Left lung (tissue), 10 donors: Measurements from ENCODE around the gene MGRN1. TPM values are rescaled to one million over a fixed set of nuclear protein-coding genes. Genes with fewer than 3 reads are reported as not detected.

ENCODE experiments used
- ATAC-seq: fragments of 200-7000 bp; cut with Tn5 transposase; one replicate; pipeline ENCODE4 v1.9.1; 2020; ENCODE audit warnings: moderate library complexity
- DNase-seq, 4 donors: peaks; one replicate each; pipeline ENCODE4 v3.0.0-alpha.2; 2013 to 2020
- H3K27ac ChIP-seq, 2 donors: fragments of 200-600 bp; sonication (generic) in 1 of 2; one replicate each; pipeline versions ENCODE4 v1.5.0 to v1.8.0; 2020 to 2021
- H3K27me3 ChIP-seq, 2 donors: fragments of 200-600 bp; sonication (generic) in 1 of 2; one replicate each; pipeline versions ENCODE4 v1.5.0 to v1.8.0; 2020 to 2021
- H3K36me3 ChIP-seq, 2 donors: fragments of 200-600 bp; sonication (generic) in 1 of 2; one replicate each; pipeline versions ENCODE4 v1.5.0 to v1.8.0; 2020 to 2021
- H3K4me1 ChIP-seq, 2 donors: fragments of 200-600 bp; one replicate each; pipeline ENCODE4 v1.8.0; 2021
- H3K4me3 ChIP-seq, 2 donors: fragments of 200-600 bp; sonication (generic) in 1 of 2; one replicate each; pipeline versions ENCODE4 v1.5.0 to v1.8.0; 2020 to 2021; ENCODE audit warnings: mild to moderate bottlenecking in 1 of 2
- H3K9me3 ChIP-seq, 2 donors: fragments of 200-600 bp; sonication (generic) in 1 of 2; one replicate each; pipeline versions ENCODE4 v1.5.0 to v1.8.0; 2020 to 2021
- CTCF ChIP-seq, 2 donors: fragments of 200-600 bp; sonication (generic) in 1 of 2; IDR thresholded peaks; one replicate each; pipeline versions ENCODE4 v1.5.0 to v1.8.0; 2021; ENCODE audit warnings: antibody characterized with exemption in 2 of 2
- intact Hi-C, 2 donors: fragments of 100-400 bp; cut with DNase I; formaldehyde crosslinking; loops; one replicate each; pipeline versions ENCODE4 v1.11.2 to v1.14.2; 2022
- polyA plus RNA-seq, 6 donors: library from polyadenylated mRNA; unstranded; fragments of 120-200 nt; gene quantifications; one replicate each; pipeline ENCODE4 v1.2.1, GENCODE V29; 2013; ENCODE audit not compliant: insufficient read length in 6 of 6
- total RNA-seq, 2 donors: library from RNA; stranded (reverse); fragmentation: NEBNext Ultra II Directional; extraction: Animal tissue kit (Norgen Biotek cat#: 25700); gene quantifications; one replicate each; pipeline ENCODE4 v1.2.1, GENCODE V29; 2021
- donor health status: DM: no; HTN: yes; CAD: no.
- donor health status: DM: no; HTN: no; CAD: no.

MGRN1 gene
- total and polyA plus RNA-seq, 8 donors, result 56.9 to 98.1 (median 69.4) TPM

DNA sequence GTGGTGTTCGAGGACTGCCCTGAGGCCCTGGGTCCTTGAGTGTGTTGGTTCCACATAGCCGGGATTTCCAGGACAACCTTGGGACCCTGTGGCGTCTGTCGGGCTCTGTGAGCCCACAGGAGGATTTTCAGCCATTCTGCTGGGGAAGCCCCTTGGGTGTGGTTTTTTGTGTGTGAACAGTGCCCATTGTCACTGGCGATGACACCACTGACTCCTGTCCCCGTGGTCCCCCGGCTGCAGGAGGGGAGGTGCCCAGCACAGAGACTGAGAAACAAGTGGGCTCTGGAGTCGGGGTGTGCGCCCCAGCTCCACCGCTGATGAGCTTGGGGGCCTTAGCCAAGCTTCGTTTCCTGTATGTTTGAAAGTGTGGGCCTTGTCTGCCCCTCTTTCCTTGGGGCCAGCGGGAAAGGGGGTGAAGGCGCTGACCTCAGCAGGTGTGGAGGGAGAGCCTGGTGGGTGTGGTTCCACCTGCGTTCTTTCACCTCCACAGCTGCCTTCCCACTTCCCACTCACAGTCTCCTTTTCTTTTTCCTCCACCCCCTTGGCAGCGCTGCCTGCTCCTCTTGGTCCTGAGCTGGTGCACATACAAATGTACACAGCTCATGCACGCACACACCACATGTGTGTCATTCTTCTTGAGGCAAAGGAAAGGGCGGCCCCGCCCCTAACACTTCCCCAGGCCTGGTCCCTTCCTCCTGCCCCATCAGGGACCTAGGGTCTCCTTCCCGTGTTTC, 16.1 kb downstream of the MGRN1 start:
- Histone ChIP-seq H3K4me1 (peaks cover 12 to 33% of the 10 kb centered on the region in 2 donors), H3K27me3 (no peaks in the 10 kb centered on the region), H3K36me3 (peaks cover 0 to 16% of the 10 kb centered on the region in 2 donors), H3K27ac (peak overlapping the region; percentile 13 to 30), H3K9me3 (no peaks in the 10 kb centered on the region), H3K4me3 (no peak overlapping the region)
- intact Hi-C loops, result no loop called here
- no peak for TF ChIP-seq CTCF (IDR thresholded peaks at IDR 0.05)
- DNase-seq (peak in 1 of 4 donors; percentile 45), ATAC-seq (peak; percentile 80)

DNA sequence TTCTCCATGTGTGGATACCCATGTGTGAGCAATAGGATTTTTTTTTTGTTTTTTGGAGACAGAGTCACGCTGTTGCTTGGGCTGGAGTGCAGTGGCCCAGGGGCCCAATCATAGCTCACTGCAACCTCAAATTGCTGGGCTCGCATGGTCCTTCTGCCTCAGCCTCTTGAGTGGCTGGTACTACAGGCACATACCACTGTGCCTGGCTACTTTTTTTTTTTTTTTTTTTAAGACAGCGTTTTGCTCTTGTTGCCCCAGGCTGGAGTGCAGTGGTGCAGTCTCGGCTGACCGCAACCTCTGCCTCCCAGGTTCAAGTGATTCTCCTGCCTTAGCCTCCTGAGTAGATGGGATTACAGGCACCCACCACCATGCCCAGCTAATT, 16.7 kb downstream of the MGRN1 start:
- TF ChIP-seq CTCF (IDR thresholded peaks at IDR 0.05), result no peak
- H3K27ac ChIP-seq, result peak overlapping the region; percentile 13 to 30
- intact Hi-C loops, result no loop called here
- H3K4me1 ChIP-seq, result peaks cover 12 to 30% of the 10 kb centered on the region in 2 donors
- ATAC-seq (peak; percentile 79), DNase-seq (no peak)
- no peaks in the 10 kb centered on the region for H3K27me3 ChIP-seq
- peaks cover 0 to 18% of the 10 kb centered on the region in 2 donors for H3K36me3 ChIP-seq
- no peak overlapping the region for H3K4me3 ChIP-seq
- no peaks in the 10 kb centered on the region for H3K9me3 ChIP-seq

DNA sequence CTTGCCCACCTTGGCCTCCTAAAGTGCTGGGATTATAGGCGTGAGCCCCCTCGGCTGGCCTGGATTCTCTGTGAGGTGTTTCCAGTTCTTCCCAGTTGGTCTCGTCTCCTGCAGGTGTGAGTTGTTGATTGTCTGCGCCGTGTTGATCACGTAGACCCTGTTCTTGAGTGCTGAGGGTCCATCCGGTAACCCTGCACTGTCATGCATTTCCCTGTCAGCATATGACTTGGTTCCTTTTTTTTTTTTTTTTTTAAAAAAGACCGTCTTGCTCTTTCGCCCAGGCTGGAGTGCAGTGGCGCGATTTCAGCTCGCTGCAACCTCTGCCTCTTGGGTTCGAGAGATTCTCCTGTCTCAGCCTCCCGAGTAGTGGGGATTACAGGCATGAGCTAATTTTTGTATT, 17.3 kb downstream of the MGRN1 start:
- TF ChIP-seq CTCF (IDR thresholded peaks at IDR 0.05), result no peak
- Histone ChIP-seq H3K4me3 (no peak overlapping the region), H3K4me1 (peaks cover 12 to 30% of the 10 kb centered on the region in 2 donors), H3K27me3 (no peaks in the 10 kb centered on the region), H3K36me3 (peaks cover 0 to 24% of the 10 kb centered on the region in 2 donors), H3K9me3 (no peaks in the 10 kb centered on the region), H3K27ac (peak overlapping the region; percentile 13 to 30)
- intact Hi-C loops, result no loop called here
- no peak for ATAC-seq
- DNase-seq, result no peak

- DNase-seq (no peak), ATAC-seq (no peak)
- Histone ChIP-seq H3K27ac (no peak overlapping the region), H3K27me3 (no peaks in the 10 kb centered on the region), H3K4me1 (peaks cover 0 to 2% of the 10 kb centered on the region in 2 donors), H3K4me3 (no peak overlapping the region), H3K36me3 (peaks cover 0 to 41% of the 10 kb centered on the region in 2 donors), H3K9me3 (no peaks in the 10 kb centered on the region)
- intact Hi-C loops, result no loop called here
- no peak for TF ChIP-seq CTCF (IDR thresholded peaks at IDR 0.05)
Observed at GRCh38 chr16:4646773-4647643, 22.4 kb downstream of the MGRN1 start.

- Histone ChIP-seq H3K27me3 (no peaks in the 10 kb centered on the region), H3K36me3 (peaks cover 0 to 48% of the 10 kb centered on the region in 2 donors), H3K4me1 (peaks cover 3 to 4% of the 10 kb centered on the region in 2 donors), H3K27ac (no peak overlapping the region), H3K4me3 (no peak overlapping the region), H3K9me3 (no peaks in the 10 kb centered on the region)
- intact Hi-C loops, result no loop called here
- no peak for TF ChIP-seq CTCF (IDR thresholded peaks at IDR 0.05)
- no peak for ATAC-seq
- no peak for DNase-seq
Observed at GRCh38 chr16:4647644-4647980, 23.0 kb downstream of the MGRN1 start.
